PC-3 (cell line): ENCODE measurements around the gene PRKCD.

Experiments used
- EZH2 ChIP-seq: fragments of 300-600 bp; sonication (generic); IDR thresholded peaks from one replicate; pipeline ENCODE4 v1.6.1; 2017; ENCODE audit warnings: antibody characterized with exemption, mild to moderate bottlenecking, low read length; ENCODE audit not compliant: unreplicated experiment
- EZH2phosphoT487 ChIP-seq: fragments of 300-600 bp; sonication (generic); IDR thresholded peaks from 2 replicates; pipeline ENCODE4 v1.6.1; 2018; ENCODE audit warnings: mild to moderate bottlenecking, antibody characterized with exemption, low read length, borderline replicate concordance
- TF ChIP-seq, protein P1 (sequence below): fragments of 300-600 bp; sonication (generic); conservative IDR thresholded peaks from 2 replicates; pipeline ENCODE4 v1.5.1; 2017; ENCODE audit warnings: antibody characterized with exemption, low read depth, mild to moderate bottlenecking, low read length

DNA sequence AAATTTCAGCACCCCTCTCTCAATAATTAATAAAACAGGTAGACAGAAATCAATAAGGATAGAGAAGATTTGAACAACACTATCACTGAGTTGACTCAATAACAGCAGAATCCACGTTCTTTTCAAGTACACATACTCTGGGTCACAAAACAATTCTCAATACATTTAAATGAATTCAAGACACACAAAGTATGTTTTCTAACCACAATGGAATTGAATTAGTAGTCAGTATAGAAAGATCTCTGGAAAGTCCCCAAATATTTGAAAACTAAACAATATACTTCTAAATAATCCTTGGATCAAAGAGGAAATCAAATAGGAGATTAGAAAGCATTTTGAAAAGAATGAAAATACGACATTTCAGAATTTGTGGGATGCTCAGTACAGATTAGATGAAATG is 54.8 kb downstream of the PRKCD start:
- TF ChIP-seq, protein P1, sequence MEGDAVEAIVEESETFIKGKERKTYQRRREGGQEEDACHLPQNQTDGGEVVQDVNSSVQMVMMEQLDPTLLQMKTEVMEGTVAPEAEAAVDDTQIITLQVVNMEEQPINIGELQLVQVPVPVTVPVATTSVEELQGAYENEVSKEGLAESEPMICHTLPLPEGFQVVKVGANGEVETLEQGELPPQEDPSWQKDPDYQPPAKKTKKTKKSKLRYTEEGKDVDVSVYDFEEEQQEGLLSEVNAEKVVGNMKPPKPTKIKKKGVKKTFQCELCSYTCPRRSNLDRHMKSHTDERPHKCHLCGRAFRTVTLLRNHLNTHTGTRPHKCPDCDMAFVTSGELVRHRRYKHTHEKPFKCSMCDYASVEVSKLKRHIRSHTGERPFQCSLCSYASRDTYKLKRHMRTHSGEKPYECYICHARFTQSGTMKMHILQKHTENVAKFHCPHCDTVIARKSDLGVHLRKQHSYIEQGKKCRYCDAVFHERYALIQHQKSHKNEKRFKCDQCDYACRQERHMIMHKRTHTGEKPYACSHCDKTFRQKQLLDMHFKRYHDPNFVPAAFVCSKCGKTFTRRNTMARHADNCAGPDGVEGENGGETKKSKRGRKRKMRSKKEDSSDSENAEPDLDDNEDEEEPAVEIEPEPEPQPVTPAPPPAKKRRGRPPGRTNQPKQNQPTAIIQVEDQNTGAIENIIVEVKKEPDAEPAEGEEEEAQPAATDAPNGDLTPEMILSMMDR, result no peak
- TF ChIP-seq EZH2, result no peak
- TF ChIP-seq EZH2phosphoT487, result no peak
